Upper lobe of left lung (tissue), 4 donors: ENCODE results near the gene DAO.

Experiments used
- CTCF ChIP-seq, 6 experiments: fragments of 450-650 bp in 4 of 6; fragments of 200-600 bp in 2 of 6; sonication (generic) in 2 of 6; IDR thresholded peaks; one replicate each; pipeline ENCODE4 v1.5.1; 2016 to 2019; ENCODE audit warnings: antibody characterized with exemption in 6 of 6
- POLR2A ChIP-seq, 4 donors: fragments of 450-650 bp; IDR thresholded peaks; one replicate each; pipeline ENCODE4 v1.5.1; 2016 to 2017; ENCODE audit warnings: antibody characterized with exemption in 4 of 4, mild to moderate bottlenecking in 2 of 4
- POLR2AphosphoS5 ChIP-seq, 2 donors: sonication (generic); formaldehyde crosslinking; IDR thresholded peaks; one replicate each; pipeline ENCODE4 v1.5.1; 2017; ENCODE audit warnings: antibody characterized with exemption in 2 of 2

- TF ChIP-seq CTCF (IDR thresholded peaks at IDR 0.05), result no peak
- no peak for TF ChIP-seq POLR2A (IDR thresholded peaks at IDR 0.05)
- no peak for TF ChIP-seq POLR2AphosphoS5 (IDR thresholded peaks at IDR 0.05)
Observed at GRCh38 chr12:108914121-108914531, 34.2 kb downstream of the DAO start.
